Islet of Langerhans (tissue), 1 donor: ENCODE results near the gene RNF213.

ENCODE experiments used
- FAIRE-seq: peaks from one replicate; lab custom pipeline; 2011; peaks lifted over from hg19 to GRCh38; lab: Jason Lieb, UNC

The RNF213 gene

DNA sequence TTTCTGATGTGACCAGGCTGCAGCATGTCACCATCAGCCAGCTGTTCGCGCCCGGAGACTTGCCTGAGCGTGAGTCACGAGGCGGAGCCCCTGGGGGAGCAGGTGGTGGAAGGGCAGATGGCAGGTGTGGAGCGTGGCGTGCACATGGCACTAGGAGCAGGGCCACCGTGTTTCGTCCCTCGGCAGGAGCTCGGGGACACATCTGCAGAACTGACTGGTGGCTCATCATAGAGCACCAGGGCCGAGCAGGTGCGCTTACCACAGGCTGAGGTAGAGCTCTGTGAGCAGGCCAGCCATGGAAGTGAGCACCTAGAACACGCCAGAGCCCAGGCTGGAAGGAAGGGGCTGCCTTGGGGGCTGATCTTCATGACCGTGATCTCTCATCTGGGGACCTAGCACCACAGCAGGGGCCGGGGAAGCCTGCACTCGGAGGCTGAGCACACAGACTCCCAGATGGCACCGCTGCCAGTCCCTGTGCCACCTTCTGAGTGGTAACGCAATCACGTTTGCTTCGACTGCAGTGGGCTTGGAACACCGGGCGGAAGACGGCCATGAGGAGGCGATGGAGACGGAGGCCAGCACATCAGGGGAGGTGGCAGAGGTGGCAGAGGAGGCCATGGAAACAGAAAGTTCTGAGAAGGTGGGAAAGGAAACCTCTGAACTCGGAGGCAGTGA is 92.5 kb downstream of the RNF213 start:
- no peak for FAIRE-seq

DNA sequence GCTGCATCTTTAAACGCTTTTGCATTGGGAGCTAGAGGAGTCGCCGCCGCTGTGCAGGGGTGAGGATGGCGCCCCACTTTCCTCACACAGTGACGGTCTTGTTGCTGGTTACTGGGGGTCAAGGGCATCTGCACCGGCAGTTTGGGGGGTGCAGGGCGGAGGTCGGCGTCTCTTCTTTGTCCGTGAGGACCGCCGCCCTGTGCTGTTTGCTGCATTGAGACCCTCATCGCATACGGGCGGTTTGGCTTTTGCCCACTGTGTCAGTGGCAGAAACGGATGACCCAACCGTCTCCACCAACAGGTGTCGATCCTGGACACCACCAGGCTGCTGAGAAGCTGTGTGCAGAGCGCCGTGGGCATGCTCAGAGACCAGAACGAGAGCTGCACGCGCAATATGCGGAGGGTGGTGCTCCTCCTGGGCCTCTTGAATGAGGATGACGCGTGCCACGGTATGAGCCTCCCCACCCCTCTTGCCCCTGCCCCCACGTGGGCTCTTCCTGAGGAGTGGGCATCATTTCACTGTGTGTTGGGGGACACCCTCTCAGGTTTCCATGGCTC is 93.1 kb downstream of the RNF213 start:
- FAIRE-seq, result no peak

DNA sequence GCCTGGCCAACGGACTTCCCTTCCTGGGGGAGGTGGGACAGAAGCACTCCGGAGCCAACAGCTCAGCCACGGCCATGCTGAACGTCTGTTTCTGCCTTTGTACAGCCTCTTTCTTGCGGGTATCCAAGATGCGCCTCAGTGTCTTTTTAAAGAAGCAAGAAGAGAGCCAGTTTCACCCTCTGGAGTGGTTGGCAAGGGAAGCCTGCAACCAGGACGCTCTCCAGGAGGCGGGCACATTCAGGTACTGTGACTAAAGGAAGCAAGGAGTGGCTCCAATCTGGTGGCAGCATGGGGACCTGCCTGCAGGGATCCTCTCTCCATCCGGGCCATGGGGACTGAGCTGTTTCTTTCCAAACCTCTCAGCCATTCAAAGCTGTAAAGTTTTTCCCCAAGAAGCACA is 93.7 kb downstream of the RNF213 start:
- no peak for FAIRE-seq

DNA sequence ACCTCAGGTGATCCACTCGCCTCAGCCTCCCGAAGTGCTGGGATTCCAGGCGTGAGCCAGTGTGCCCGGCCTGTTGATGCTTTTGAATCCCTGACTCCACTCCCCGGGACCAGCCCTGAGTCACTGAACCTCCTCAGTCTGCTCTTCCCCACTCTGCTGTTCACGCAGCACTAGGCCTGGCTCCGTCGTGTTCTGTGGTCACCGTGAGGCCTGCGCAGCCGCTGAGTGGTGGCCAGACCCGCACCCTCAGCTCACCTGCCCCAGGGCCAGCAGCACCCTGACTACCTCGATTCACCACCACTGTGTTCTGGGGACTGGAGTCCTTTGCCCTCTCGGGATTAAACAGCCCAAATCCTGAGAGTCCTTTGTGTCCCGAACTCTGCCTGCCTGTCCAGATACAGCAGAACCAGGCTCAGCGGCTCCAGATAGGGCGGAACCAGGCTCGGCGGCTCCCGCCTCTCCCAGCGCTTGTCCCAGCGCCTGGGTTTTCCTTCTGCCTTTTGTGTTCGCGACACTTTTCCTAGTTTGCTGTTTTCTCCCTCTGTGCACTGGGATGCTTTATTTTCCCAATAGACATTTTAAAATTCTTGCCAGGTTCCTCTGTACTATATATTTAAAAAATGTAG is 95.7 kb downstream of the RNF213 start:
- FAIRE-seq, result no peak

DNA sequence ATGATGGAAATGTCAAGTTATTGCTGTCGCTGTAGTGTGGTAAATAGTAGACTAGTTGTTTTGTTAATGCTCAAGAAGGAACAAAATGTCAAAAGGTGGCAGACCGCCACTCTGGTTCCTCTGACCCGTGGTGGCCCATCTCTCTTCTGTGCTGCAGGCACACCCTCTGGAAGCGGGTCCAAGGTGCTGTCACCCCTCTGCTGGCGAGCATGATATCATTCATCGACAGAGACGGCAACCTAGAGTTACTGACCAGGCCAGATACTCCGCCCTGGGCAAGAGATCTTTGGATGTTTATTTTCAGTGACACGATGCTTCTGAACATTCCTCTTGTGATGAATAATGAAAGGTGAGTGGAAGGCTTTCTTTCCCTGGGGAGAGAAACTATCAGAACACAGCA is 97.5 kb downstream of the RNF213 start:
- no peak for FAIRE-seq

DNA sequence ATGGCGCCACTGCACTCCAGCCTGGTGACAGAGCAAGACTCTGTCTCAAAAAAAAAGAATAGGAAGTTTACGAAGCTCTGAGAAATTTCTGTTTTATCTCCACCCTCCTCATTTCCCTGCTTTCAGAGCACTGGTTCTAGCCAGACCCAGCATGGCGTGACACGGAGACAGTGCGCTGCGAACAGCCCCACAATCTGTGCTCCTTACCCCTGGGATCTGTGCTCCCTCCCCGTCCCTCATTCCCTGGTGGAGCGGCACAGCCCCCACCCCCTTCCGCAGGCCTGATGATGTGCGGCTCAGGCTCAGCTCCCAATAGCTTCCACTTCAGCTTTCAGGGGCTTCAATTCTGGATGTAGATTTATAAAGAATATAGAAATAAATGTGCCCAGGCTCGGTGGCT is 98.2 kb downstream of the RNF213 start:
- FAIRE-seq, result no peak

DNA sequence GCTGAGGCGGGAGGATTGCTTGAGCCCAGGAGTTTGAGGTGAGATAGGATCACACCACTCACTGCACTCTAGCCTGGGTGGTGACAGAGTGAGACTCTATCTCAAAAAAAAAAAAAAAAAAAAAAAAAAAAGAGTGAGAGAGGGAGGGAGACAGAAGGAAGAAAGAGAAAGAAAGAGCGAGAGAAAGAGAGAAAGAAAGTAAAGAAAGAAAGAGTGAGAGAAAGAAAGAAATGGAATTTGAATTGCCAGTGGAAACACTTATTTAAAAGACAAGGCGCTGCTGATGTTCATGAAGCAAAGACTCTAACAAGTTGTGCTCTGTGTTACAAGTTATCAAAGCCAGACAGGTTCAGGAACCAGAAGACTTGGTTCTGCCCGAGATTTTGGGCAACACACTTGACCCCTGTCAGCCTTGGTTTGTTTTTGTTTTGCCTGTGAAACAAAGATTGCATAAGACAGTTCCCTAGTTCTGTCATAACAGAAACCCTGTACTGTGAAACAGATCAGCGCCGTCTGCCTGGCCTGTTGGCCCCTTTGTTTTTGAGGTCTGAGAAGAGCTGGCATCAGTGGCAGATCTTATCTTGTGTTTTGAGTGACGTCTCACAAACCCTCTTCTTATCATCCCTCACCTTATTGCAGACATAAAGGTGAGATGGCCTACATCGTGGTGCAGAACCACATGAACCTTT is 98.9 kb downstream of the RNF213 start:
- no peak for FAIRE-seq

DNA sequence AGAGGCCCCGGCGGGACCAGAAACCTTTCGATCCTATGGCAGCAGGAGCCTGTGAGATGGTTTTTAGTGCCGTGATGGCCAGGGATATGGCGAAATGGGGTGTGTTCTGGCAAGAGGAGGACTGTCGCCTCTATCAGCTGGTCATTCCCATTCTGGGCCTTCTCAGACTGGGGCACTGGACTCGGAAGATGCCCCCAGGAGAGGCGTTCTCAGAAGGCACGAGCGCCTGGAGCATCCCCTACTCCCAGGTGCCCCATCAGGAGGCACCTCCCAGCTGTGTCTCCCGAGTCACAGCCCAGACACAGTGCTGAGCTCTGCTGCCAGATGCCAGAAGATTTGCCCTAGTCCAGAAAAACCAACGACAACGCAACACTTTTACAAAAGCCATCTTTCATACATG is 99.7 kb downstream of the RNF213 start:
- no peak for FAIRE-seq

DNA sequence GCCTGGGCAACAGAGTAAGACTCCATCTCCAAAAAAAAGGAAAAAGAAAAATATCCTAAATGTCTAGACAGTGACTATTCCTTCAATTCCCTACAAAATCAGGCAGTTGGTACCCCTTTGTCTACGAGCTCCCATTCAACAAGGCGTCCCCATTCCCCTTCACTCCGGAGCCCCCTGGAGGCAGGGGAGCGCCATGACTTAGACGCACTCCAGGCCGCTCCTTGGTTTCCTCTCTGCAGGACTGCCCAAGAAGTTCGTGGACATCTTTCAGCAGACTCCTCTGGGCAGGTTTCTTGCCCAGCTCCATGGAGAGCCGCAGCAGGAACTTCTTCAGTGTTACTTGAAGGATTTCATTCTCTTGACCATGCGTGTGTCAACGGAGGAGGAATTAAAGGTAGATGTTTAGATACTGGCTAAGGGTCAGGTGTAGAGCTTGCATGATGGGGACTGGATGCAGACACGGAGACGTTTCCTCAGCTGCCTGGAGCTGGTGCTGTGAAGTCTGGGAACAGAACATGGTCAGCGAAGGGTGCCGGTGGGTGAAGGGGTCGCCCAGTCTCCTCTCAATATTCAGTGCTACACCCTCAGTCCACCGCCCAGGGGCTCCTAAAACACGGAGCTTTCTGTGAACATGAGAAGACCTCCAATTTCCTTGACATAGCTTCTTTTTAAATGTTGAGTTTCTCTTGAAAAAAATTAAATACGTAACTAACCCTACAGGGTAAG is 101.0 kb downstream of the RNF213 start:
- no peak for FAIRE-seq

DNA sequence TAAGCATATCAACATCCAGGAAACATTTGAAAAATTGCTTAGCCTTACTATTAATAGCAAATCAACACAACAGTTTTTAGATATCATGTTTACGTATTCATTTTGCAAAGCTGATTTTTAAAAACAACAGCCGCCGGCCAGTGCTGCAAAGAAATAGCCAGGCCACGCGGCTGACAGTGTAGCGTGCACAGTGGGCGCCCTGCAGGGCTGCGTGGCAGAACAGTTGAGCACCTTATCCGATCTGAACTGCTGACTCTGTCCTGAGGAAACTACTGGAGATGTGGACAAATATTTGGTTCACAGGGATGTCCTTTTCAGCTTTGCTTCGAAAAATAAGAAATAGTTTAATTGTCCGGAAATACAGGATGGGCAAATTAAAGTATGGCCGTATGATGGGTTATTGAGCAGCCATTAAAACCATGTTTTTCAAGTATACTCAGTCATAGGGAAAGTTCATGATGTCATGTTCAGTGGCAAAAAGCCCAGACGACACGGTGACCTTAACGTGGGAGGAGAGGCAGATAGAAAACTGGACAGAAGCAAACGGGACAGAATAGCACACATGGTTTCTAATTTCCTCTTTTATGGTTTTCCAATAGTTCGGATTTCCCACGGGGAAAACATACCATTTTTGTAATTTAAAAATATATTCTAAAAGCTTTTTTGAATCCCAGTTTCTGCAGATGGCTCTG is 101.9 kb downstream of the RNF213 start:
- FAIRE-seq, result no peak

DNA sequence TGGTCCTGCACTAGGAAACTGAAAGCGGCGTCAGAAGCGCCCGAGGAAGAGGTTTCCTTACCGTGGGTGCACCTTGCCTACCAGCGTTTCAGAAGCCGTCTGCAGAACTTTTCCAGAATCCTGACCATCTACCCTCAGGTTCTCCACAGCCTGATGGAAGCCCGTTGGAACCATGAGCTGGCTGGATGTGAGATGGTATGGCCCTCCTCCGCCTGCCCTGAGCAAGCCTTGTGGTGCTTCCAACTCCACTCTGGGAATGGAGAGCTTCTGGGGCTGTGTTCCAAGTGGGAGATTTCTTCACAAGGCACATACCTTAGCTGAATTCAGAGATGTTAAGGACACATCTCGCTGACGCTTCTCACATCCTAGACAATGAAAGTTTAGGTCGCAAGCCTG is 102.5 kb downstream of the RNF213 start:
- no peak for FAIRE-seq

DNA sequence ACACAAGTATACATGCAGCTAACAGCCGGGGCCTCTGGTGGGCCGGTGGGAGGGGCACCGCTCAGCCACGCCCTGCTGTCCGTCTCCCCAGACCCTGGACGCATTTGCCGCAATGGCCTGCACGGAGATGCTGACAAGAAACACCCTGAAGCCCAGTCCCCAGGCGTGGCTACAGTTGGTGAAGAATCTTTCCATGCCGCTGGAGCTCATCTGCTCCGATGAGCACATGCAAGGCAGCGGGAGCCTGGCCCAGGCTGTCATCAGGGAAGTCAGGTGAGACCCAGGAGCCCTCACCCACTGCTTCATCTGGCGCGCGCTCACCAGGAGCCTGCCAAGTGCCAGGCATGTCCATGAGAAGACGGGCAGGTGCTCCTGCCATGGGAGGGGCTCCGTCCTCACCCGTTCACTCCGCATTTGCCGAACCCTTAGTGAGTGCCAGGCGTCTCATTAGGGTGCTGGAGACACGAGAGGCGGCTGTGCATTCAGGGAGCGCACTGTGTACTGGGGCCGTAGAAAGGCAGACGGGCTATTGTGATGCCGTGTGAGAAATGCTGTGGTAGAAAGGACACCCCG is 103.0 kb downstream of the RNF213 start:
- no peak for FAIRE-seq

DNA sequence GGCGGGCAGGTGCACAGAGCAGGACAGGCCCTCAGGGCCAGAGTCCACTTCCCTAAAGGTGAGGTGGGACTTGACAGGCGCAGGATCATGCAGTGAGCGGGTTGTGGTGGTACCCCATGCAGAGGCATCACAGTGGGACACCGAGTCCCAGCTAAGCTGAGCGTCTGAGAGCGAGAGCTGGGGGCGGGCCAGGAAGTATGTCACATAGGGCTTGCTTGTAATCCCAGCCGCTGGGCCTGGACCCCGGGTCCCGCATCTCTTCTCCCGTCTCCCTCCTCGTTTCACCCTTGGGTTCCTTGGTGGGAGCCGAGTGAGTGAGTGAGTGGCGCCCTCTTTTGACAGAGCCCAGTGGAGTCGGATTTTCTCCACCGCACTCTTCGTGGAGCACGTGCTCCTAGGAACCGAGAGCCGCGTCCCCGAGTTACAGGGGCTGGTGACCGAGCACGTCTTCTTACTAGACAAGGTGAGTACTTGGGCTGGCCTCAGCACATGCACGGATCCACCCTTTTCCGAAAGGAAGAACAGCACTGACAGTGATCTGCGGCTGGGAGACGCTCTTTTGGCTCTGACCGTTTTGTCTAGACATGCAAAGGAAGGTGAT is 103.5 kb downstream of the RNF213 start:
- no peak for FAIRE-seq

DNA sequence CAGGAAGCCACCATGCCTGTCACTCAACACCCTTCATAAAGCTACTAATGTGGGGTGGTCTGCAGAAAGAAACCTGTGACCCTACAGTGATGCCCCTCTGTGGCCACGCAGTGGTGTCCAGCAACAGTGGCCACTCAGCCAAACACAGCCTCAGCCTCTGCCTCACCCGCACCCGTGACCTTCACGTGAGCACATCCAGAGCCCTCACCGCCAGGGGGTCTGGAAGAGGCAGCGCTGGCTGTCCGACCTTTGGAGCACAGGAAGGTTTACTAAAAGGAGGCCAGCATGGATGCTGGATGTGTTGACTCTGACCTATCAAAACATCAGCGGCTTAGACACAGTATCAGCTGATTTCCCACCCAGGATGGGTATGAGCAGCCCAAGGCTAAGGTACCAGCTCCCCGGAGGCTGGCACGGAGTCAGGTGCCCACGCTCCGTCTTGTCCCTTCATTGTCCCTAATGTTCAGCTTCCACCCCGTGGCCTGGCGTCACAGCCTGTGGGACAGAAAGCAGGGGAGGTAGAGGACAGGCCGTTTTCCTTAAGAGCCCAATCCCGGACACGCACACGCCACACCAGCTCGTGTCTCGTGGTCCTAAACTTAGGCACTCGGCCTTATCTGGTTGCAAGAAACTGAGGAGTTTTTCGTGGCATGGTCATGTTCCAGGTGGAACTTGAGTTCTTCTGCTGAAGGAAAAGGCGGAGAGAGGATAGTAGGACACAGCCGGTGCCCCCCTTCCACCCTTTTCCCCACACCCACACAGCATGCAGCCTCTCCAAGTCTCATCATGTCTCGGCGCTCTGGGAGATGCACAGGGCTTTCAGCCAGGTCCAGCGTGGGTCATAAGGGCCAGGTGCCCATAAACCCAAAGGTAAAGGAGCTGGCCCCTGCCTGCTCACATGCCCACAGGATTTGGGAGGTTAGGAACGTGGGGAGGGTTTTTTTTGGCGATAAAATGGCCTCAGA is 104.6 kb downstream of the RNF213 start:
- FAIRE-seq, result no peak

DNA sequence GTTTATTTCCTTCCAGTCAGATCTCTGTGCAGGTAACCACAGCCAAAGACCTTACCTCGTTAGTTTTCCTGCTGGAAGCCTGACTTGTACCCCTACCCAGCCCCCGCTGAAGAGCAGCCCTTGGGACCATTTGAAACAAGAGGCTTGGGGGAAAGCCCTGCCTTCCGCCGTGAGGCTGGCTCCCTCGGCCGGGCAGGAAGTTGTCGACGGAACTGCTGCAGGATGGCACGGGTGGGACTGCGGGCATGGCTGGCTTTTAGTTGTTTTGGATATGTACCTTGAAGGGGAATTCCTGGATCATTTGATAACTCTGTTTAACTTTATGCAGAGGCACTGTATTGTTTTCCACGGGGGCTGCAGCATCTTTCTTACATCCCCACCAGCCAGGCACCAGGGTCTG is 105.3 kb downstream of the RNF213 start:
- FAIRE-seq, result no peak

DNA sequence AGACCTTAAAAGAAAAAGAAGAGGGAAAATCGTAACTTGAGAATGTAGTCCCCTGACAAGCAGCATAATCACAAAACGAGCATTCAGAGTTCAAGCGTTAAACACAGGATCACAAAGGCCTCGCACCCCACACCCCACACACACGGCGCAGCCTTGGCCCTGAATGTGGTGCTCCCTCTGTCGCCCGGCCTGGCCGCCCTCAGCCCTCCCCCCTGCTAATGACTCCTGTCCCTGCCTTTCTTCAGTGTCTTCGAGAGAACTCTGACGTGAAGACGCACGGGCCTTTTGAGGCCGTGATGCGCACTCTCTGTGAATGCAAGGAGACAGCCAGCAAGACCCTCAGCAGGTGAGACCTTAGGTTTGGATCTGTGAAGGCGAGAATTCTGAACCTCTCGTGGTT is 106.9 kb downstream of the RNF213 start:
- FAIRE-seq, result no peak

DNA sequence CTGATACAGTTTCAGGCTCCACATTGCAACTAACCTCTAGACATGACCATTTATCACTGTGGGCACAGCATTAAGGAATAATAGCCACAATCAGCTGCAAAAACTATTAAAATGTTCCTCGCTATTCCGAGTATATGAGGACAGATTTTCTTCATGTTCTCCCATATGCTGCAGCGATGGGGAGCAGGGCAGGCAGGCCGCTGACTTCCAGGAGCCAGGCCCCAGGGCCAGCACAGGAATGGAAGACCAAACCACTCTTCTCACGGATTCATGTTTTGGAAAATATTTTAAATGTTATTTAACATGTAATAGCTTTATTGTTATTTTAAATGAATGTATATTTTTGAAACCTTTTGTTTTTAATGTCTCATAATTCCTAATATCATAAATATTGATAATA is 110.5 kb downstream of the RNF213 start:
- no peak for FAIRE-seq

DNA sequence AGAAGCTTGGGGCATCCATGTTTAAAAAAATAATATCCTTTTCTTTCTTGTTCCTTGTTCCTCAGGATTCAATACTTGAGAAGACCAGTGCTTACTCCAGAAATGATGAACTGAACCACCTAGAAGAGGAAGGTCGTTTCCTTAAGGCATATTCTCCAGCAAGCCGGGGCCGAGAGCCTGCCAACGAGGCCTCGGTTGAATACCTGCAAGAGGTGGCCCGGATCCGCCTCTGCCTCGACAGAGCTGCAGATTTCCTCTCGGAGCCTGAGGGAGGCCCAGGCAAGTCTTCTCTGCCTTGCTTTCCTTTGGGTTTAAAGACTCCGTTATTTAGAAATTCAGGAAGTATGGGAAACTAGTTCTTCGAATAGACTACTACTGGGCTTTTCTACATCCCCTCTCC is 111.8 kb downstream of the RNF213 start:
- no peak for FAIRE-seq

DNA sequence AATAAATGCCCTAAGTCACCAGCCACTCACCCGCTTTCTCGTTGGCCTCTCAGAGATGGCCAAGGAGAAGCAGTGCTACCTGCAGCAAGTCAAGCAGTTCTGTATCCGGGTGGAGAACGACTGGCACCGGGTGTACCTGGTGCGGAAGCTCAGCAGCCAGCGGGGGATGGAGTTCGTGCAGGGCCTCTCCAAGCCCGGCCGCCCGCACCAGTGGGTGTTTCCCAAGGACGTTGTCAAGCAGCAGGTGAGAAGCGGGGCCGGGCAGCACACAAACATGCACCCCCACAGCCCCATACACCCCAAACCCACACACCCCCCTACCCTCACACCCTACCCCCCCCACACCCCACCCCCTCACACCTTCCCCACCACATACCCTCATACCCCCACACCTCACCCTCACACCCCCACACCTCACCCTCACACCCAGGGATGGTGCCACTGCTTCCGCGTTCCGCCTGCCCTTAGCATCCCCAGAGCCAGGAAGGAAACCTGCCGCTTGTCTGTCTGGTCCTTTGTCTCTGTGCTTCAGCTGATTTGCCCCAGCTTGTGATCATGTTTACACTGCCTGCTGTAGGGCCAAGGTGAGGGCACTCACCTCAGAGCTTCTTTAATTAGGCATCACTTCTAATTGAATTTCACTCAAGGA is 112.4 kb downstream of the RNF213 start:
- FAIRE-seq, result no peak
